NCI-H1436 treated with DMSO at 0.1 percent for 48 hours (cell line): ENCODE data around the gene PSORS1C1.
"Not testable (repeated sequence)": the region's sequence is repeated elsewhere in the genome, so short reads cannot be mapped to it uniquely, and the experiment has no call there.

Experiments used
- DNase-seq: peaks from one replicate; lab custom pipeline; 2025; lab: John Stamatoyannopoulos, UW

PSORS1C1 gene

GRCh38 chr6:31178143-31179041 lies 63.8 kb downstream of the PSORS1C1 start:
- no peak for DNase-seq

GRCh38 chr6:31179042-31179386 lies 64.4 kb downstream of the PSORS1C1 start:
- DNase-seq: no peak

GRCh38 chr6:31179896-31180295 lies 65.3 kb downstream of the PSORS1C1 start:
- DNase-seq: no peak

GRCh38 chr6:31180500-31180899 lies 65.9 kb downstream of the PSORS1C1 start:
- no peak for DNase-seq

GRCh38 chr6:31183287-31183686 lies 68.7 kb downstream of the PSORS1C1 start:
- not testable (repeated sequence) for DNase-seq

- not testable (repeated sequence) for DNase-seq
Observed at GRCh38 chr6:31183859-31184258, 69.3 kb downstream of the PSORS1C1 start.

- not testable (repeated sequence) for DNase-seq
Observed at GRCh38 chr6:31185695-31186051, 71.1 kb downstream of the PSORS1C1 start.

- no peak for DNase-seq
Observed at GRCh38 chr6:31186052-31186734, 71.6 kb downstream of the PSORS1C1 start.

GRCh38 chr6:31187780-31188194 lies 73.2 kb downstream of the PSORS1C1 start:
- no peak for DNase-seq

GRCh38 chr6:31189223-31189622 lies 74.6 kb downstream of the PSORS1C1 start:
- not testable (repeated sequence) for DNase-seq
